Gastroesophageal sphincter (tissue), 4 donors: ENCODE measurements around the gene KRT28. TPM values are rescaled to one million over a fixed set of nuclear protein-coding genes. Genes with fewer than 3 reads are reported as not detected.
A peak's percentile ranks its signal among the peaks of the same experiment; 100 is the strongest.

Experiments
- ATAC-seq: fragments of 150-250 bp; one replicate; pipeline ENCODE4 v1.9.1; 2016; ENCODE audit warnings: mild to moderate bottlenecking, moderate library complexity
- H3K27ac ChIP-seq, 4 donors: fragments of 200-600 bp; sonication (generic) in 3 of 4; 1 replicate in 3 of 4; 2 replicates in 1 of 4; pipeline ENCODE4 v1.5.1; 2016 to 2019
- H3K27me3 ChIP-seq: fragments of 200-600 bp; sonication (generic); one replicate; pipeline ENCODE4 v1.5.1; 2019
- H3K36me3 ChIP-seq, 2 donors: fragments of 200-600 bp; sonication (generic); one replicate each; pipeline ENCODE4 v1.5.1; 2019; ENCODE audit warnings: control low read depth in 1 of 2
- H3K4me1 ChIP-seq, 3 donors: fragments of 200-600 bp; sonication (generic); 1 replicate in 2 of 3; 2 replicates in 1 of 3; pipeline ENCODE4 v1.5.1; 2016 to 2019; ENCODE audit warnings: control low read depth in 2 of 3
- H3K4me3 ChIP-seq, 2 donors: fragments of 200-600 bp; sonication (generic); one replicate each; pipeline ENCODE4 v1.5.1; 2019; ENCODE audit warnings: mild to moderate bottlenecking in 1 of 2, moderate library complexity in 1 of 2
- H3K9me3 ChIP-seq, 3 donors: fragments of 200-600 bp; sonication (generic); one replicate each; pipeline ENCODE4 v1.5.1; 2017 to 2019; ENCODE audit warnings: control low read depth in 2 of 3
- EP300 ChIP-seq: sonication (generic); formaldehyde crosslinking; IDR thresholded peaks from one replicate; pipeline ENCODE4 v1.6.1; 2017; ENCODE audit warnings: antibody characterized with exemption, mild to moderate bottlenecking
- POLR2A ChIP-seq, 2 donors: fragments of 450-650 bp; IDR thresholded peaks; one replicate each; pipeline ENCODE4 v1.6.1; 2017; ENCODE audit warnings: antibody characterized with exemption in 2 of 2, mild to moderate bottlenecking in 2 of 2, moderate library complexity in 1 of 2
- POLR2AphosphoS5 ChIP-seq: sonication (generic); formaldehyde crosslinking; IDR thresholded peaks from one replicate; pipeline ENCODE4 v1.6.1; 2017; ENCODE audit warnings: antibody characterized with exemption
- WGBS, 2 donors: methylation state at CpG; one replicate each; pipeline ENCODE4 v1.1.5; 2018; ENCODE audit warnings: low coverage in 1 of 2; 5-methylcytosine and 5-hydroxymethylcytosine counted together
- total RNA-seq, 4 donors: library from RNA; depleted of rRNA; stranded (reverse); fragments of >200 nt; gene quantifications; one replicate each; pipeline ENCODE4 v1.1.0, GENCODE V29; 2016
- TF ChIP-seq, protein P1 (sequence below), 4 experiments: fragments of 200-600 bp in 2 of 4; fragments of 450-650 bp in 2 of 4; sonication (generic) in 1 of 4; IDR thresholded peaks; one replicate each; pipeline ENCODE4 v1.5.1; 2017 to 2019; ENCODE audit warnings: antibody characterized with exemption in 4 of 4, mild to moderate bottlenecking in 2 of 4, moderate library complexity in 2 of 4

Gene KRT28
- total RNA-seq, 4 donors from 2014 or later = not detected

DNA sequence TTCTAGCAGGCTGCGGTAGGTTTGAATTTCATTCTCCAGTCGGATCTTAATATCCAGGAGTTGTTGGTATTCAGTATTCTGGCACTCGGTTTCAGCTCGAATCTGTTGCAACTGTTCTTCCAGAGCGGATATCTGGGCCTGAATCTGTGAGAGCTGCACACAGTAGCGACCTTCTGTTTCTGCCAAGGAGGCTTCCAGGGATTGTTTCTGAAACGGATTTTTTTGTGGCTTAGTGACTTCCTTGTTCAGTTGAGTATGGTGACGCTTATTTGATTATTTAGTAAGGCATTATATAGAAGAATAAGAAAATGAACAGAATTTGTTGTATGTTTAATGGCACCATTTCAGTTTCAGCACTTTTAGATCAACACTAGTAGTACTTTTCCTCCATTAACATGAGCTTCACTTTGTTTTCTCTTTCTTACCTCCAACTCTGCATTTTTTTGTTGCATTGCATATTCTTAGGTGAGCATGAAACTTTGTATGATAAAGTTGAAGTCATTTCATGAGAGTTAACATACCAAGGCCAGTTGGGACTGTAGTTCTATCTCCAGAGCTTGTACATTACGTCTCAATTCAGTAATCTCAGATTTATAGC, 19.9 kb upstream of the KRT28 start:
- no peaks in the 10 kb centered on the region for H3K9me3 ChIP-seq
- no peak for TF ChIP-seq POLR2AphosphoS5
- no peak for TF ChIP-seq POLR2A (IDR thresholded peaks at IDR 0.05)
- TF ChIP-seq, protein P1, sequence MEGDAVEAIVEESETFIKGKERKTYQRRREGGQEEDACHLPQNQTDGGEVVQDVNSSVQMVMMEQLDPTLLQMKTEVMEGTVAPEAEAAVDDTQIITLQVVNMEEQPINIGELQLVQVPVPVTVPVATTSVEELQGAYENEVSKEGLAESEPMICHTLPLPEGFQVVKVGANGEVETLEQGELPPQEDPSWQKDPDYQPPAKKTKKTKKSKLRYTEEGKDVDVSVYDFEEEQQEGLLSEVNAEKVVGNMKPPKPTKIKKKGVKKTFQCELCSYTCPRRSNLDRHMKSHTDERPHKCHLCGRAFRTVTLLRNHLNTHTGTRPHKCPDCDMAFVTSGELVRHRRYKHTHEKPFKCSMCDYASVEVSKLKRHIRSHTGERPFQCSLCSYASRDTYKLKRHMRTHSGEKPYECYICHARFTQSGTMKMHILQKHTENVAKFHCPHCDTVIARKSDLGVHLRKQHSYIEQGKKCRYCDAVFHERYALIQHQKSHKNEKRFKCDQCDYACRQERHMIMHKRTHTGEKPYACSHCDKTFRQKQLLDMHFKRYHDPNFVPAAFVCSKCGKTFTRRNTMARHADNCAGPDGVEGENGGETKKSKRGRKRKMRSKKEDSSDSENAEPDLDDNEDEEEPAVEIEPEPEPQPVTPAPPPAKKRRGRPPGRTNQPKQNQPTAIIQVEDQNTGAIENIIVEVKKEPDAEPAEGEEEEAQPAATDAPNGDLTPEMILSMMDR (IDR thresholded peaks at IDR 0.05) = no peak
- no peak for TF ChIP-seq EP300
- peak; percentile 42 for ATAC-seq
- peaks cover 0 to 20% of the 10 kb centered on the region in 2 donors for H3K36me3 ChIP-seq
- H3K27me3 ChIP-seq = no peaks in the 10 kb centered on the region
- WGBS, 2 donors = 43 to 47% methylated on average over 9 of the region's 9 CpGs
- H3K4me1 ChIP-seq = peaks cover 0 to 24% (median 4%) of the 10 kb centered on the region in 3 donors
- H3K27ac ChIP-seq = peak overlapping the region; percentile 66 to 92 (median 88)
- peak overlapping the region; percentile 80 to 91 for H3K4me3 ChIP-seq

DNA sequence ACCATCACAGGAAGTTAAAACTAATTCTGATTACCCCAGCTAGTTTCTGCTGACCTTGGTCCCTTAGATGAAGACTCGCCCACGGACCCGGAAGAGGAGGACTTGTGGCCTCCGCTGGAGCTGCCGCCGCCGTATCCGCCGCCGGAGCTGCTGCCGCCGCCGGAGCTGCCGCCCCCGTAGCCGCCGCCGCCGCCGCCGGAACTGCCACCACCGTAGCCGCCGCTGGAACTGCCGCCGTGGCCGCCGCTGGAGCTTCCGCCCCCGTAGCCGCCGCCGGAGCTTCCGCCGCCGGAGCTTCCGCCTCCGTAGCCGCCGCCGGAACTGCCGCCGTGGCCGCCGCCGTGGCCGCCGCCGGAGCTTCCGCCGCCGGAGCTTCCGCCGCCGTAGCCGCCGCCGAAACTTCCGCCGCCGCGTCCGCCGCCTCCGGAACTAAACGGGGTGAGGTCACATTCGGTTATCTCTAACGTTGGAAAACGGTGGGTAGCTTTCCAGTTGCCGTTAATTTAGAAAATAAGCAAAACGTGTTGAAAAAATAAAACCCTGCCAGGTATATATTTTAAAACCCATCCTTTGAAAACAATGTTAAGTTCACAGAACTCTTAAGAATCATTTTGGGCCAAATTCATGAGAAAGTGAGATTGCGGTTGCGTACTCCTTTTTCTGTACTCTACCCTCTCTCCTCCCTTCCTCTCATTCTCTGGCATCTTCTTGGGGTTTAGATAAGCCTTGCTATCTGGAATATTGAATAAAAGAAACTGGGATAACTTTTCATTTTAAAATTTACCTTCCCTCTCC, 19.2 kb upstream of the KRT28 start:
- Histone ChIP-seq H3K27me3 (no peaks in the 10 kb centered on the region), H3K4me1 (peaks cover 0 to 24% (median 4%) of the 10 kb centered on the region in 3 donors), H3K4me3 (peak overlapping the region; percentile 80 to 91), H3K9me3 (no peaks in the 10 kb centered on the region), H3K36me3 (peaks cover 0 to 20% of the 10 kb centered on the region in 2 donors), H3K27ac (peak overlapping the region; percentile 87 to 92 (median 90))
- 3 to 5% methylated on average over 7 to 14 of the region's 73 CpGs for WGBS, 2 donors
- peak; percentile 97 for ATAC-seq
- TF ChIP-seq, protein P1 (IDR thresholded peaks at IDR 0.05) = peak in 1 of 4 experiments; percentile 9
- TF ChIP-seq POLR2AphosphoS5 (peak; percentile 58), EP300 (no peak), POLR2A (IDR thresholded peaks at IDR 0.05) (peak; percentile 62 to 70)

DNA sequence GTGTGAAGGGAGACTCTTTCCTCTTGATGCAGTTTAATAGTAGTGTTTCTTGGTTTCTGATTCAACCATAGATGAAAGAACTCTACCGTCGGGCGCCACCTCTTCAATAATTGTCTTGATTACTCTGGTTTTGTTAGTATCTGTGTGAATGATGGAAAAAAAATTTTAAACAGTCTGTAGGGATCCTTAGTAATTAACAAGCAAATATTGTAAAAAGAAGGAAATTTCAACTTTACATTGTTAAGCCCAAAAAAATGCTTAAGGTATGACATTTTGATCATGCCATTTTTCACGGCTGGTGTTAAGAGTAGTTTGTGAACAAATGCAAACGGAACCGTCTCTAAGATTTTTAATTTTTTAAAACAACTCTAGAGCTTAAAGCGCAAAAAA, 18.6 kb upstream of the KRT28 start:
- H3K9me3 ChIP-seq = no peaks in the 10 kb centered on the region
- H3K27ac ChIP-seq = peak overlapping the region; percentile 87 to 92 (median 90)
- no peaks in the 10 kb centered on the region for H3K27me3 ChIP-seq
- ATAC-seq = no peak
- H3K36me3 ChIP-seq = peaks cover 0 to 20% of the 10 kb centered on the region in 2 donors
- WGBS, 2 donors = 13 to 18% methylated on average over 7 of the region's 7 CpGs
- H3K4me1 ChIP-seq = peaks cover 0 to 24% (median 4%) of the 10 kb centered on the region in 3 donors
- no peak for TF ChIP-seq POLR2A (IDR thresholded peaks at IDR 0.05)
- H3K4me3 ChIP-seq = peak overlapping the region; percentile 80 to 91

DNA sequence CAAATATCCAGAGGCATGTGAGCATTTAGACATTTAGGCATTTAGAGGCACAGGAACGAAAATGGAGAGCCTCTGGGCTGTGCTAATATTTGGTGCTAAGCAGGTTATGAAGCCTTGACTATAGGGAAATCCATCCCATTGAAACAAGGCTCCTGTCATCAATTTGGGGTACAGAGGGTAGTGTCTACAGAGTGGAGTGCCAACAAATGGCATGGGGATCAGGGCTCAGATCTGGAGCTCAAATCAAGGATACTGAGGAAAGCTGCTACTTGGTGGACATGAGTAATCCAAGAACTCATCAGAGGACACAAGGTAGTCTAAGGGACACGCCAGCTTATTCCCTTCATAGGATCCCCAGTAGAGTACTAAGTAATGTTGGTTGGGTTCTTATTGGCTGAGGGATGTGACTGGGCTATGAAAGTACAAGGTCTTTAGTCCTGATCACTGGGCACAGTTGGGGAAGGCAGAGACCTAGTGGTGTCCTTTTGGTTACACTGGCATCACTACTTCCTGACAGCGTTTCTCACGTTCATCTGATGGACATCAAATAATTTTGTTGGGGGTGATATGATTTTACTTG, 17.4 kb upstream of the KRT28 start:
- no peak for ATAC-seq
- TF ChIP-seq POLR2A (IDR thresholded peaks at IDR 0.05) = no peak
- TF ChIP-seq POLR2AphosphoS5 = no peak
- TF ChIP-seq, protein P1 (IDR thresholded peaks at IDR 0.05) = no peak
- TF ChIP-seq EP300 = no peak
- WGBS, 2 donors = 94 to 100% methylated on average over 3 of the region's 4 CpGs

DNA sequence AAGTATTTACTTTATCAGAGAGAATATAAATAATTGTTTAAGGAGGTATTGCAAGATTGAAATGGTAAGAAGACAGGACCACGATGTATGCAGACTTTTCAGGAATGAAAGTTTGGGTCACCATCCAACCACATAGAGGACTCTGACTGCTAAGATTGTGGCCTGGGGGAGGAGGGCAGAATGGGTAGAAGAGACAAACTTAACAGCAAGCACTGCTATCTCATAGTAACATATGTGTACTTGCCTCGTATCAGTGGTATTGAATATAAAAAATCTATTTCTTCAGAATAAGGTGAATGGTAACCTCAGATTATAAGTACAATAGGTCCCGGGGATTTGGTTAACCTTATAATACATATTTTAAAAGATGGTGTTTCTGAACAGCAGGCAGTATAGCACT, 16.8 kb upstream of the KRT28 start:
- 93 to 100% methylated on average over 3 of the region's 3 CpGs for WGBS, 2 donors
- no peak for ATAC-seq

More for the DNA sequence above, 17.4 kb upstream of the KRT28 start:
- no peak overlapping the region for H3K4me3 ChIP-seq
- no peaks in the 10 kb centered on the region for H3K9me3 ChIP-seq
- H3K27me3 ChIP-seq = peaks cover 9% of the 10 kb centered on the region
- H3K4me1 ChIP-seq = peaks cover 0 to 24% (median 4%) of the 10 kb centered on the region in 3 donors
- peaks cover 0 to 15% of the 10 kb centered on the region in 2 donors for H3K36me3 ChIP-seq
- no peak overlapping the region for H3K27ac ChIP-seq

More for the DNA sequence above, 16.8 kb upstream of the KRT28 start:
- Histone ChIP-seq H3K36me3 (peaks cover 0 to 11% of the 10 kb centered on the region in 2 donors), H3K27me3 (peaks cover 14% of the 10 kb centered on the region), H3K9me3 (no peaks in the 10 kb centered on the region), H3K27ac (no peak overlapping the region), H3K4me1 (peaks cover 0 to 24% (median 4%) of the 10 kb centered on the region in 3 donors), H3K4me3 (no peak overlapping the region)
- no peak for TF ChIP-seq POLR2A (IDR thresholded peaks at IDR 0.05)
- no peak for TF ChIP-seq POLR2AphosphoS5
- TF ChIP-seq EP300 = no peak
- TF ChIP-seq, protein P1 (IDR thresholded peaks at IDR 0.05) = no peak
